Measurements from ENCODE around the gene GNL3. TPM values are rescaled to one million over a fixed set of nuclear protein-coding genes. Genes with fewer than 3 reads are reported as not detected.

Gene GNL3, protein sequence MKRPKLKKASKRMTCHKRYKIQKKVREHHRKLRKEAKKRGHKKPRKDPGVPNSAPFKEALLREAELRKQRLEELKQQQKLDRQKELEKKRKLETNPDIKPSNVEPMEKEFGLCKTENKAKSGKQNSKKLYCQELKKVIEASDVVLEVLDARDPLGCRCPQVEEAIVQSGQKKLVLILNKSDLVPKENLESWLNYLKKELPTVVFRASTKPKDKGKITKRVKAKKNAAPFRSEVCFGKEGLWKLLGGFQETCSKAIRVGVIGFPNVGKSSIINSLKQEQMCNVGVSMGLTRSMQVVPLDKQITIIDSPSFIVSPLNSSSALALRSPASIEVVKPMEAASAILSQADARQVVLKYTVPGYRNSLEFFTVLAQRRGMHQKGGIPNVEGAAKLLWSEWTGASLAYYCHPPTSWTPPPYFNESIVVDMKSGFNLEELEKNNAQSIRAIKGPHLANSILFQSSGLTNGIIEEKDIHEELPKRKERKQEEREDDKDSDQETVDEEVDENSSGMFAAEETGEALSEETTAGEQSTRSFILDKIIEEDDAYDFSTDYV
- total RNA-seq = 10 to 100 TPM; 22.4 to 57.7 (median 45.5) TPM
- polyA plus RNA-seq = 10 to 100 TPM; 56.8 to 65.6 TPM

DNA sequence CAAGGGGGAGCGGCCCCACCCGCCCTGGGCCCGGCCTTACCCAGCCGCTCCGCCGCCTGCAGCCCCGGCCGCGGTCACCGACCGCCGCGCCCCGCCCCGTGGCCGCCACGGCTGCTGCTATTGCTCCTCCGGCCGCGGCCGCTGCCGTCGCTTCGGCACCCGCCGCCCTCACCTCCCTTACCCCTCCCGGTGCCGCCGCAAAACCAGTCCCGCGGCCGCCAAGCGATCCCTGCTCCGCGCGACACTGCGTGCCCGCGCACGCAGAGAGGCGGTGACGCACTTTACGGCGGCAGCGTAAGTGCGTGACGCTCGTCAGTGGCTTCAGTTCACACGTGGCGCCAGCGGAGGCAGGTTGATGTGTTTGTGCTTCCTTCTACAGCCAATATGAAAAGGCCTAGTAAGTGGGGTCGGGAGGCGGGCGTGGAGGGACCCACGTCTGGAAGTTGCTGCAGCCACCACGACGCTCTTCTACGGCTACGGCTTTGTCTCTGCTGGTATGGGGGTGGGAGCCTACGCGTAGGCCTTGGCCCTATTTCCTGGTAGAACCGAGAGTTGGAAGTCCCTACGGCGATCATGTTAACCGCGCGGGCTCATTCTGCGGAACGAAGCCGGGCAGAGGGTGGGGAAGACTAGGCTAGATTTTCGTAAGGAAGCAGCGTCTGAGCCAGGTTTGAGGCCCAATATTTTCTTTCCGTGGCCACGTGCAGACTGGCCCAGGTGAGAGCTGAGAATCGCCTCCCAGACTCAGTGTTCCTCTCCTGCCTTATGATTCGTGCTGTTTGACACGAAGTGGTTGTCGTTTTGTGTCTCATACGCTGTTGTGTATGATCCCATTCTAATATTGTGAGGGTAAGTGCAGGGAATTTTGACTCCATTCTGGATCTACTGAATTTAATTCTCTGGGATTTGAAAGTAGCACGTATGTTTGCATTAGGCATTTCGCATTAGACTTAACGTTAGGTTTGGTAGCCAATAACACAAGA lies at the start of gene GNL3, which contains the start of gene PBRM1:
TSS of gene GNL3 (plus strand) at position 324 of the 983 bp plus-strand sequence. CDS start at position 385, 61 bp downstream.
TSS of gene PBRM1 (minus strand) at position 205 of the 983 bp plus-strand sequence.
- peak; percentile 92 to 98 (median 94) for DNase-seq
- intact Hi-C loops (cut with DNase I) = no loop called here
- FAIRE-seq = no peak
- Histone ChIP-seq H3K4me1 (peaks cover 28 to 47% (median 32%) of the 10 kb centered on the region in 3 donors), H3K9me3 (no peaks in the 10 kb centered on the region), H3K36me3 (peaks cover 4 to 33% (median 32%) of the 10 kb centered on the region in 3 donors), H3K4me3 (peak within 1 kb of the TSS; percentile 42 to 88 (median 76)), H3K27me3 (no peaks in the 10 kb centered on the region), H3K27ac (peak within 1 kb of the TSS; percentile 79 to 97 (median 92))
- TF ChIP-seq, protein P1, sequence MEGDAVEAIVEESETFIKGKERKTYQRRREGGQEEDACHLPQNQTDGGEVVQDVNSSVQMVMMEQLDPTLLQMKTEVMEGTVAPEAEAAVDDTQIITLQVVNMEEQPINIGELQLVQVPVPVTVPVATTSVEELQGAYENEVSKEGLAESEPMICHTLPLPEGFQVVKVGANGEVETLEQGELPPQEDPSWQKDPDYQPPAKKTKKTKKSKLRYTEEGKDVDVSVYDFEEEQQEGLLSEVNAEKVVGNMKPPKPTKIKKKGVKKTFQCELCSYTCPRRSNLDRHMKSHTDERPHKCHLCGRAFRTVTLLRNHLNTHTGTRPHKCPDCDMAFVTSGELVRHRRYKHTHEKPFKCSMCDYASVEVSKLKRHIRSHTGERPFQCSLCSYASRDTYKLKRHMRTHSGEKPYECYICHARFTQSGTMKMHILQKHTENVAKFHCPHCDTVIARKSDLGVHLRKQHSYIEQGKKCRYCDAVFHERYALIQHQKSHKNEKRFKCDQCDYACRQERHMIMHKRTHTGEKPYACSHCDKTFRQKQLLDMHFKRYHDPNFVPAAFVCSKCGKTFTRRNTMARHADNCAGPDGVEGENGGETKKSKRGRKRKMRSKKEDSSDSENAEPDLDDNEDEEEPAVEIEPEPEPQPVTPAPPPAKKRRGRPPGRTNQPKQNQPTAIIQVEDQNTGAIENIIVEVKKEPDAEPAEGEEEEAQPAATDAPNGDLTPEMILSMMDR (IDR thresholded peaks at IDR 0.05) = no peak
- peak; percentile 90 to 96 (median 92) for ATAC-seq
- 0 to 1% methylated on average over 77 to 82 of the region's 82 CpGs for WGBS, 2 donors

DNA sequence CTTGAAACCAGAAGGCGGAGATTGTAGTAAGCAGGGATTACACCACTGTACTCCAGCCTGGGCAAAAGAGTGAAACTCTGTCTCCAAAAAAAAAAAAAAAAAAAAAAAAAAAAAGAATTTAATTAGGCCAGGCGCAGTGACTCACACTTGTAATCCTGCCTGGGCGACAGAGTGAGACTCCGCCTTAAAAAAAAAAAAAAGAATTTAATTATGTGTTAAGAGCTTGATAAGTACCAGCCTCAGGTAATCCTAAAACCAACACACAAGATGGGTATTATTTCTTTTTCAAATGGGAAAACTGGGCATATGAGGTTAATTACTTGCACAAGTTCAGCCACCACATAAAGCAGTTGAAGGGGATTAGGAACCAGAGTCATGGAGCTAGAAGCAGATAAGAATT lies 49.2 kb upstream of the GNL3 start:
- 87 to 94% methylated on average over 4 of the region's 4 CpGs for WGBS, 2 donors
- Histone ChIP-seq H3K9me3 (no peaks in the 10 kb centered on the region), H3K4me1 (no peaks in the 10 kb centered on the region), H3K27me3 (no peaks in the 10 kb centered on the region), H3K4me3 (no peak overlapping the region), H3K27ac (no peak overlapping the region), H3K36me3 (peaks cover 0 to 21% (median 10%) of the 10 kb centered on the region in 3 donors)
- FAIRE-seq (no peak), DNase-seq (no peak), ATAC-seq (no peak)
- intact Hi-C loops (cut with DNase I) = no loop called here
- TF ChIP-seq, protein P1 (IDR thresholded peaks at IDR 0.05) = no peak

DNA sequence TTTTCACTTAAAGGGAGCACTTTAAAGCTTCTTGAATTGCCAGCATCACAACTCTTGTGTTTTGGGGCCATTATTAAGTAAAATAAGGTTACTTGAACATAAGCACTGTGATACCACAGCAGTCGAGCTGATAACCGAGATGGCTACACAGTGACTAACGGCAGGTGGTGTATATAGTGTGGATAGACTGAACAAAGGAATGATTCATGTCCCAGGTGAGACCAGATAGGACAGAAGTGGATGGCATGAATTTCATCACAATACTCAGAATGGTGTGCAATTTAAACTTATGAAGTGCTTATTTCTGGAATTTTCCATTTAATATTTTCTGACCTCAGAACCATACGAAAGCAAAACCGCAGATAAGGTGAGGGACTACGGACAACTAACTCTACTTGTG lies 40.3 kb upstream of the GNL3 start:
- DNase-seq = no peak
- H3K4me1 ChIP-seq = no peaks in the 10 kb centered on the region
- ATAC-seq = no peak
- no peaks in the 10 kb centered on the region for H3K27me3 ChIP-seq
- TF ChIP-seq, protein P1 (IDR thresholded peaks at IDR 0.05) = no peak
- H3K9me3 ChIP-seq = no peaks in the 10 kb centered on the region
- intact Hi-C loops (cut with DNase I) = no loop called here
- peaks cover 0 to 22% (median 9%) of the 10 kb centered on the region in 3 donors for H3K36me3 ChIP-seq
- no peak overlapping the region for H3K27ac ChIP-seq
- WGBS, 2 donors = 91 to 94% methylated on average over 6 of the region's 6 CpGs
- FAIRE-seq = no peak
- H3K4me3 ChIP-seq = no peak overlapping the region

DNA sequence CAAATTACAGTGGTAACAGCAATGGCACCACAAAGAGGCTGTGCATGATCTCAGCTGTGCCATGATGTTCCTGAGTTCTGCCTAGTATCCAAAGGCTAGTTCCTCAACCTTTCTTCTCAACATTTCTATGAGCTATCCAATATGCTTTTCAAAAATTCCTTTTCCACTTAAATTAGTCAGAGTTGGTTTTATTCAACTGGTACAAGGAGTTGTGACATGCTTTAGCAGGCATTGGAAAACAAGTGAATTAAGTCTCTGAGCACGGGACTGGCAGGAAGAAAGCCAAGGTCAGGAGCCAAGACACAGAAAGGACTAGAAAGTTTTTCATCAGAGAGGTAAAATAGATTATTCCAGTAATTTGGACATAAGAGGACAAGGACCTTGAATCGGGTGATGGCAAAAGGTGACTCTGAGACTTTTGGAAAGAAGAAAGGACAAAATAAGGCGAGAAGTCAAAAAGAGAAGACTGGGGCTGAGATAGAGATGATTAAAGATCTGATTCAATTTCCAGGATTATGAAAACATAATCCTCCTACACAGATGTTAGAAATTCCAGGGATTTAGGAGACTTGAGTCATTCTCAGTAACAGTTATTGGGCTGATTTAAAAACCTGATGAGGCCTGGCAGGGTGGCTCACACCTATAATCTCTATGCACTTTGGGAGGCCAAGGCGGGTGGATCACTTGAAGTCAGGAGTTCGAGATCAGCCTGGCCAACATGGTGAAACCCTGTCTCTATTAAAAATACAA lies 36.2 kb upstream of the GNL3 start:
- intact Hi-C loops (cut with DNase I) = no loop called here
- Histone ChIP-seq H3K36me3 (peaks cover 0 to 46% (median 3%) of the 10 kb centered on the region in 3 donors), H3K4me1 (no peaks in the 10 kb centered on the region), H3K4me3 (no peak overlapping the region), H3K27ac (no peak overlapping the region), H3K9me3 (no peaks in the 10 kb centered on the region), H3K27me3 (no peaks in the 10 kb centered on the region)
- WGBS, 2 donors = 73 to 76% methylated on average over 5 of the region's 5 CpGs
- TF ChIP-seq, protein P1 (IDR thresholded peaks at IDR 0.05) = no peak
- ATAC-seq (peak in 2 of 4 donors; percentile 15 to 30), FAIRE-seq (no peak), DNase-seq (no peak)

Data from pancreas (tissue), 10 donors.